Effector memory CD4-positive, alpha-beta T cell (primary cell): Measurements from ENCODE around the gene TRERF1.

Source experiments
- DNase-seq, 3 donors: peaks; one replicate each; pipeline ENCODE4 v3.0.0-alpha.2; 2020
- H3K27ac ChIP-seq: 2 replicates; pipeline ENCODE4 v1.7.0; 2013; ENCODE audit warnings: mild to moderate bottlenecking, low read length, moderate library complexity; ENCODE audit not compliant: insufficient read depth, poor library complexity, severe bottlenecking
- H3K27me3 ChIP-seq: replicated peaks from 2 replicates; pipeline ENCODE4 v1.7.0; 2013; ENCODE audit warnings: mild to moderate bottlenecking, low read length; ENCODE audit not compliant: insufficient read depth, control insufficient read depth, poor library complexity, severe bottlenecking
- H3K36me3 ChIP-seq: 2 replicates; pipeline ENCODE4 v1.7.0; 2013; ENCODE audit warnings: mild to moderate bottlenecking, low read length, moderate library complexity; ENCODE audit not compliant: control insufficient read depth, insufficient read depth
- H3K4me1 ChIP-seq: 2 replicates; pipeline ENCODE4 v1.7.0; 2013; ENCODE audit warnings: low read length, mild to moderate bottlenecking; ENCODE audit not compliant: control insufficient read depth, insufficient read depth, poor library complexity, severe bottlenecking
- H3K4me3 ChIP-seq: 2 replicates; pipeline ENCODE4 v1.7.0; 2013; ENCODE audit warnings: low read length, low read depth, mild to moderate bottlenecking; ENCODE audit not compliant: insufficient read depth, poor library complexity, severe bottlenecking
- H3K9me3 ChIP-seq: 2 replicates; pipeline ENCODE4 v1.7.0; 2013; ENCODE audit warnings: mild to moderate bottlenecking, low read length, moderate library complexity; ENCODE audit not compliant: control insufficient read depth

Gene TRERF1

GRCh38 chr6:42341771-42342553, 109.8 kb downstream of the TRERF1 start:
- H3K4me1 ChIP-seq: no peaks in the 10 kb centered on the region
- no peaks in the 10 kb centered on the region for H3K9me3 ChIP-seq
- DNase-seq: no peak
- H3K36me3 ChIP-seq: no peaks in the 10 kb centered on the region
- H3K27me3 ChIP-seq: no peaks in the 10 kb centered on the region
- no peak overlapping the region for H3K27ac ChIP-seq
- H3K4me3 ChIP-seq: no peak overlapping the region

- H3K27me3 ChIP-seq: no peaks in the 10 kb centered on the region
- no peaks in the 10 kb centered on the region for H3K4me1 ChIP-seq
- H3K36me3 ChIP-seq: no peaks in the 10 kb centered on the region
- no peak overlapping the region for H3K27ac ChIP-seq
- DNase-seq: no peak
- H3K9me3 ChIP-seq: no peaks in the 10 kb centered on the region
- no peak overlapping the region for H3K4me3 ChIP-seq
Observed at GRCh38 chr6:42341221-42341620, 110.5 kb downstream of the TRERF1 start.

DNA sequence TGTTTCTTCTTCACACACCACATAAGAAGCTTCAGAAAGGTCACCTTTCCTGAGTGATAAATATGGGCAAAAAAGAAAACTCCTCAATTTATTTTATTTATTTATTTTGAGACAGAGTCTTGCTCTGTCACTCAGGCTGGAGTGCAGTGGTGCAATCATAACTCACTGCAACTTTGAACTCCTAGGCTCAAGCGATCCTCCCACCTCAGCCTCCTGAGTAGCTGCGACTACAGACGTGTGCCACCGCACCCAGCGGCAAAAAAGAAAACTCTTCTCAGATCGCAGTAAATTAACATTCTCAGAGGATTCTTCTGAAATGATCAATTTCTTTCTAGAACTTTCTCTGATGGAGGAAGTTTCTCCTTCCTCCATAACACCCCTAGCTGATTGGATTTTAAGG, 111.2 kb downstream of the TRERF1 start:
- H3K36me3 ChIP-seq: no peaks in the 10 kb centered on the region
- DNase-seq: no peak
- no peaks in the 10 kb centered on the region for H3K27me3 ChIP-seq
- H3K9me3 ChIP-seq: no peaks in the 10 kb centered on the region
- H3K4me3 ChIP-seq: no peak overlapping the region
- no peak overlapping the region for H3K27ac ChIP-seq
- H3K4me1 ChIP-seq: no peaks in the 10 kb centered on the region

GRCh38 chr6:42339991-42340401, 111.7 kb downstream of the TRERF1 start:
- no peak overlapping the region for H3K27ac ChIP-seq
- no peak overlapping the region for H3K4me3 ChIP-seq
- no peaks in the 10 kb centered on the region for H3K9me3 ChIP-seq
- H3K27me3 ChIP-seq: no peaks in the 10 kb centered on the region
- H3K4me1 ChIP-seq: no peaks in the 10 kb centered on the region
- no peaks in the 10 kb centered on the region for H3K36me3 ChIP-seq
- no peak for DNase-seq

- DNase-seq: no peak
- H3K36me3 ChIP-seq: no peaks in the 10 kb centered on the region
- no peaks in the 10 kb centered on the region for H3K27me3 ChIP-seq
- no peaks in the 10 kb centered on the region for H3K9me3 ChIP-seq
- no peaks in the 10 kb centered on the region for H3K4me1 ChIP-seq
- H3K4me3 ChIP-seq: no peak overlapping the region
- H3K27ac ChIP-seq: no peak overlapping the region
Observed at GRCh38 chr6:42338744-42339222, 112.9 kb downstream of the TRERF1 start.

DNA sequence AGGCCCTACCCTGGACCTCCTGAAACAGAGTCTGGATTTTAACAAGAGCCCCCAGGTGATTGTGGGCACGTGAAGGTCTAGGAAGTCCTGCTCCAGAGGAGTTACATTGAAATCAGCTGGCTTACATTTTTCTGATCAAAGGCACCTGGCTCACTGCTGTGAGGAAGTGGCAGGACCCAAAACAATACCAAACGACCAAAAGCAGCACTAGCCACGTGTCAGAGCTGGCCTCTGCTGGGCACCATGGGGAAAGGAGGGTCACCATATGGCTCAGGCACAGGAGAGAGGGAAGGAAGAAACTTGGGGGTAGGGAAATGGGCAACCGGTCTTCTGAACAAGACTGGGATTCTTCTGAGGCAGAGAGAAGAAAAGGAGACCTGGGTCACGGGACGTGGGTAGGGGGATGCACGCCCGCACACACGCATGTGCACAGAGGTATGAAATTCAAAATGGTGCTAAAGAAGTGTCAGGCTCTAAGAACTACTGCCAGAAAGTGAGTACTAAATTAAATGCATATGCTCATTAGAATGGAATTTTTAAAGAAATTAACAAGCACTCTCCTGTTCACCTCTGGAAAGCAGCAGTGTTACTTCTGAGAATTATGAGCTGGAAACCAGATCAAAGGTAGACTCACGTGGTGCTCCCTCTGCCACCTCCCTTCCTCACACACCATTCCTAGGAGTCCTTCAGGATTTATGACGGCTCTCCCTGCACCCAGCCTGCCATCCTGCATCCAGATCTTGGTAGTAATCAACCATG, 113.6 kb downstream of the TRERF1 start:
- DNase-seq: no peak

GRCh38 chr6:42336431-42336830, 115.3 kb downstream of the TRERF1 start:
- no peak overlapping the region for H3K27ac ChIP-seq
- H3K4me1 ChIP-seq: no peaks in the 10 kb centered on the region

More for the DNA sequence above, 113.6 kb downstream of the TRERF1 start:
- Histone ChIP-seq H3K27me3 (no peaks in the 10 kb centered on the region), H3K4me1 (no peaks in the 10 kb centered on the region), H3K36me3 (peaks cover 6% of the 10 kb centered on the region), H3K9me3 (no peaks in the 10 kb centered on the region), H3K27ac (no peak overlapping the region), H3K4me3 (no peak overlapping the region)

GRCh38 chr6:42335896-42336295, 115.8 kb downstream of the TRERF1 start:
- Histone ChIP-seq H3K27ac (no peak overlapping the region), H3K4me1 (no peaks in the 10 kb centered on the region), H3K27me3 (no peaks in the 10 kb centered on the region), H3K36me3 (peaks cover 7% of the 10 kb centered on the region), H3K9me3 (no peaks in the 10 kb centered on the region), H3K4me3 (no peak overlapping the region)
- DNase-seq: no peak

More at GRCh38 chr6:42336431-42336830, 115.3 kb downstream of the TRERF1 start:
- H3K4me3 ChIP-seq: no peak overlapping the region
- no peaks in the 10 kb centered on the region for H3K27me3 ChIP-seq
- H3K36me3 ChIP-seq: peaks cover 7% of the 10 kb centered on the region
- no peaks in the 10 kb centered on the region for H3K9me3 ChIP-seq
- no peak for DNase-seq

DNA sequence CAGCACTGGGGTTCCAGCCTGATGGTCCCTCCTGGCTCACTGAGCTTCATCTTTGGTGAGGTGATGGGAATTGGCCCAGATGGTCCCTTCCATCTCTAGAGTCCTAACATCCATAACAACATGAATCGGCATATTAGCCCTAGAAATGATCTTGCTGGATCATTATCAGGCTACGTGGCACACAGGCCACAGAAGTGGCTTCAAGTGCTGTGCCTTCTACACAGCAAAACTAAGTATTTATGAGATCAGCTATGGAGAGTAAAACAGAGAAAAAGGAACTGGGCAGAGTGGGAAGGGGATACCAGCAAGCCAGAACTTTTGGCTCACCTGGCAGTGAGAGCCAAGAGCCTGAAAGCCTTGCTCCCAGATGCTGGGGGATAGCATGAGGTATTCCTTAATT, 116.9 kb downstream of the TRERF1 start:
- no peaks in the 10 kb centered on the region for H3K4me1 ChIP-seq

DNA sequence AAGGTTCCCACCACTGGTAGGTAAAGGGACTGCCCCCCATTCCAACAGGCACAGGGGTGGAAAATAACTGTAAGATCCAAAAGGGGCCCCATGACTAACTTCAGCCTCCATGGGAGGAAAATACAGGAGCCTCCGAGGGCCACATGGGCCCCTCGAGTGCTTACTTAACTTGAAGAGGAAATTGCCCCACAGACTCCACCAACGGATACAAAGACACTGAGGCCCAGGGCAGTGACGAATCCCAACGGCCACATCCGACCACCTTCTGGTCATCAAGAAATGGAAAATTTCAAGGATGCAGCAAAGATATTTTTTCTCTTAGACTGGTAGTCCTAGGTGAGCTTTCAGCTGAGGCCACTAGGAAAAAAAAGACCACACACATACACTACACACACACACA, 118.1 kb downstream of the TRERF1 start:
- H3K36me3 ChIP-seq: peaks cover 7% of the 10 kb centered on the region
- H3K4me1 ChIP-seq: no peaks in the 10 kb centered on the region
- H3K27me3 ChIP-seq: no peaks in the 10 kb centered on the region
- no peak overlapping the region for H3K4me3 ChIP-seq
- DNase-seq: no peak
- H3K9me3 ChIP-seq: no peaks in the 10 kb centered on the region
- no peak overlapping the region for H3K27ac ChIP-seq

More for the DNA sequence above, 116.9 kb downstream of the TRERF1 start:
- H3K27ac ChIP-seq: no peak overlapping the region
- DNase-seq: no peak
- no peak overlapping the region for H3K4me3 ChIP-seq
- H3K27me3 ChIP-seq: no peaks in the 10 kb centered on the region
- H3K9me3 ChIP-seq: no peaks in the 10 kb centered on the region
- peaks cover 7% of the 10 kb centered on the region for H3K36me3 ChIP-seq
